Heart left ventricle (tissue), 13 donors: Measurements from ENCODE around the gene KRT76.

ENCODE experiments used
- POLR2A ChIP-seq, 2 donors: fragments of 450-650 bp; IDR thresholded peaks; one replicate each; pipeline ENCODE4 v1.6.1; 2017; ENCODE audit warnings: antibody characterized with exemption in 2 of 2, mild to moderate bottlenecking in 2 of 2, moderate library complexity in 2 of 2
- TF ChIP-seq, protein P1 (sequence below), 12 donors: fragments of 200-600 bp; sonication (generic) in 4 of 12; IDR thresholded peaks; one replicate each; pipeline versions ENCODE4 v1.5.0 to v1.8.0; 2018 to 2022; ENCODE audit warnings: antibody characterized with exemption in 12 of 12, mild to moderate bottlenecking in 5 of 12
- donor health status: ischemic (EF 13 %, LVEDD 7.1; RV severe dilation, severe dysfunction).
- donor health status: DM: no; HTN: yes; CAD: no.
- donor health status: DM: no; HTN: no; CAD: no.
- donor health status: ischemic (EF 25% LVEDD 6.9; RV normal size, moderate dysfunction).
- donor health status: ischemic (EF 25% LVEDD 5.7; RV mildly dilated, moderate dysfunction).
- donor health status: ischemic (EF 35%, LVEDD 5.7; RV mildly dilated, moderate dysfunction).
- donor health status: nonischemic (EF 11% LVEDD 7.7; RV severe dilation, severe dysfunction).
- donor health status: DM: yes; HTN: yes; CAD: no.
- donor health status: PGD.
- donor health status: ischemic (EF 29% LVEDD 5.4; RV normal size, mild dysfunction).
- donor health status: nonischemic (EF 23%, LVEDD 6.1; RV moderate dilation, normal function).

DNA sequence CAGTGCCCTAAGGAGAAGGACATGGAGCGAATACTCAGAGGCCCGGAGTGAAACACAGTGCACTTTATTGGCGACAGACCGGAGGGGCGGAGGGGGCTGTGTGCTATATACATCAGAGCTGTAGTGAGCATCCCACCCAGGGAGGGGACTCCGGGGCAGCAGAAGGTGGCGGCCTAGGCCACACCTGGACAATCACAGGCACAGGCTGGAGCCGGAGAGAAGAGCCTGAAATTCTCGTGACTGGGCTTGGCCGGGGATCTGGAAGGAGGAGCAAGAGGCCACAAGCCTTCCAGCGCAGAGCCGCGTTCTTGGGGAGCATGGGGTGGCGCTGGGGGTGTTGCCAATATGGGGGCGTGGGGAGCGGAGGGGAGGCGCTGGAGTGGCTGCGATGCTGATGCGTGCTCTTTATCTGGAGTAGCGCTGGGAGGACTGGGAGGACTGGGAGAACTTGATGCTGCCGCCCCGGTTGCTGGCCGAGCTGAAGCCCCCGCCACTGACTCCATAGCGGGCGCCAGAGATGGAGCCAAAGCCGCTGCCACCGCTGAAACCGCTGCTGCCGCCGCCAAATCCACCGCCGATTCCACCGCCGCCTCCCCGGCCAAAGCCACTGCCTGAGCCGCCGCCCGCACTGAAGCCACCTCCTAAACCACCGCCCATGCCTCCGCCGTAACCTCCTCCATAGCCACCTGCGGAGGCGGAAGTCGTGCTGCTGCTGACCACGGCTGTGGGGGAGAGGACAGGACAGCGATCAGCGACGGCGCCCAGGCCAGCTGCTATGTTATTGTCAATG, 12.7 kb upstream of the KRT76 start:
- TF ChIP-seq, protein P1, sequence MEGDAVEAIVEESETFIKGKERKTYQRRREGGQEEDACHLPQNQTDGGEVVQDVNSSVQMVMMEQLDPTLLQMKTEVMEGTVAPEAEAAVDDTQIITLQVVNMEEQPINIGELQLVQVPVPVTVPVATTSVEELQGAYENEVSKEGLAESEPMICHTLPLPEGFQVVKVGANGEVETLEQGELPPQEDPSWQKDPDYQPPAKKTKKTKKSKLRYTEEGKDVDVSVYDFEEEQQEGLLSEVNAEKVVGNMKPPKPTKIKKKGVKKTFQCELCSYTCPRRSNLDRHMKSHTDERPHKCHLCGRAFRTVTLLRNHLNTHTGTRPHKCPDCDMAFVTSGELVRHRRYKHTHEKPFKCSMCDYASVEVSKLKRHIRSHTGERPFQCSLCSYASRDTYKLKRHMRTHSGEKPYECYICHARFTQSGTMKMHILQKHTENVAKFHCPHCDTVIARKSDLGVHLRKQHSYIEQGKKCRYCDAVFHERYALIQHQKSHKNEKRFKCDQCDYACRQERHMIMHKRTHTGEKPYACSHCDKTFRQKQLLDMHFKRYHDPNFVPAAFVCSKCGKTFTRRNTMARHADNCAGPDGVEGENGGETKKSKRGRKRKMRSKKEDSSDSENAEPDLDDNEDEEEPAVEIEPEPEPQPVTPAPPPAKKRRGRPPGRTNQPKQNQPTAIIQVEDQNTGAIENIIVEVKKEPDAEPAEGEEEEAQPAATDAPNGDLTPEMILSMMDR (IDR thresholded peaks at IDR 0.05) = no peak
- TF ChIP-seq POLR2A (IDR thresholded peaks at IDR 0.05) = no peak
